Subcutaneous abdominal adipose tissue (tissue), 5 donors: ENCODE data around the gene PARM1.

Source experiments
- H3K27ac ChIP-seq: one replicate; pipeline ENCODE4 v1.7.0; 2013; ENCODE audit warnings: low read depth, mild to moderate bottlenecking, inconsistent platforms, low read length, moderate library complexity
- H3K27me3 ChIP-seq, 5 donors: one replicate each; pipeline ENCODE4 v1.7.0; 2013; ENCODE audit warnings: low read length in 5 of 5, inconsistent platforms in 1 of 5; ENCODE audit not compliant: control insufficient read depth in 5 of 5, insufficient read depth in 4 of 5
- H3K36me3 ChIP-seq, 5 donors: one replicate each; pipeline ENCODE4 v1.7.0; 2013; ENCODE audit warnings: low read length in 5 of 5; ENCODE audit not compliant: control insufficient read depth in 5 of 5, insufficient read depth in 5 of 5
- H3K4me1 ChIP-seq, 5 donors: one replicate each; pipeline ENCODE4 v1.7.0; 2013; ENCODE audit warnings: low read length in 5 of 5, mild to moderate bottlenecking in 3 of 5, moderate library complexity in 1 of 5; ENCODE audit not compliant: control insufficient read depth in 5 of 5, insufficient read depth in 5 of 5
- H3K4me3 ChIP-seq, 5 donors: one replicate each; pipeline ENCODE4 v1.7.0; 2013; ENCODE audit warnings: low read length in 5 of 5, low read depth in 1 of 5
- H3K9ac ChIP-seq, 5 donors: one replicate each; pipeline ENCODE4 v1.7.0; 2013; ENCODE audit warnings: low read length in 5 of 5, mild to moderate bottlenecking in 4 of 5, moderate library complexity in 3 of 5
- H3K9me3 ChIP-seq, 5 donors: one replicate each; pipeline ENCODE4 v1.7.0; 2013; ENCODE audit warnings: low read length in 5 of 5; ENCODE audit not compliant: control insufficient read depth in 5 of 5
- donor health status: healthy.
- donor health status: healthy.
- donor health status: healthy.
- donor health status: healthy.
- donor health status: healthy.

Gene PARM1

GRCh38 chr4:74953647-74954046, 20.7 kb downstream of the PARM1 start:
- H3K9me3 ChIP-seq: no peaks in the 10 kb centered on the region
- H3K27ac ChIP-seq: no peak overlapping the region
- no peak overlapping the region for H3K9ac ChIP-seq
- no peak overlapping the region for H3K4me3 ChIP-seq
- no peaks in the 10 kb centered on the region for H3K27me3 ChIP-seq
- H3K36me3 ChIP-seq: peaks cover 0 to 2% (median 0%) of the 10 kb centered on the region in 5 donors
- no peaks in the 10 kb centered on the region for H3K4me1 ChIP-seq

- no peaks in the 10 kb centered on the region for H3K36me3 ChIP-seq
- H3K27me3 ChIP-seq: no peaks in the 10 kb centered on the region
- H3K4me3 ChIP-seq: no peak overlapping the region
- H3K9me3 ChIP-seq: peaks cover 0 to 8% (median 3%) of the 10 kb centered on the region in 5 donors
- H3K9ac ChIP-seq: no peak overlapping the region
- no peaks in the 10 kb centered on the region for H3K4me1 ChIP-seq
- no peak overlapping the region for H3K27ac ChIP-seq
These were observed 26.0 kb downstream of the PARM1 start for GRCh38 chr4:74958881-74959280.

GRCh38 chr4:74961230-74961629, 28.3 kb downstream of the PARM1 start:
- Histone ChIP-seq H3K4me3 (no peak overlapping the region), H3K36me3 (no peaks in the 10 kb centered on the region), H3K9me3 (peaks cover 0 to 8% (median 3%) of the 10 kb centered on the region in 5 donors), H3K9ac (no peak overlapping the region), H3K27me3 (no peaks in the 10 kb centered on the region), H3K4me1 (no peaks in the 10 kb centered on the region), H3K27ac (no peak overlapping the region)

- peaks cover 0 to 8% (median 3%) of the 10 kb centered on the region in 5 donors for H3K9me3 ChIP-seq
- no peak overlapping the region for H3K9ac ChIP-seq
- no peak overlapping the region for H3K4me3 ChIP-seq
- no peaks in the 10 kb centered on the region for H3K27me3 ChIP-seq
- H3K4me1 ChIP-seq: peaks cover 0 to 5% (median 0%) of the 10 kb centered on the region in 5 donors
- no peaks in the 10 kb centered on the region for H3K36me3 ChIP-seq
- H3K27ac ChIP-seq: no peak overlapping the region
These were observed 29.7 kb downstream of the PARM1 start for GRCh38 chr4:74962584-74962983.

- H3K36me3 ChIP-seq: no peaks in the 10 kb centered on the region
- H3K9me3 ChIP-seq: peaks cover 0 to 8% (median 3%) of the 10 kb centered on the region in 5 donors
- no peaks in the 10 kb centered on the region for H3K27me3 ChIP-seq
- H3K27ac ChIP-seq: no peak overlapping the region
- H3K4me1 ChIP-seq: peaks cover 0 to 10% (median 0%) of the 10 kb centered on the region in 5 donors
- no peak overlapping the region for H3K4me3 ChIP-seq
- H3K9ac ChIP-seq: no peak overlapping the region
These were observed 31.4 kb downstream of the PARM1 start for GRCh38 chr4:74964311-74964710.

- no peak overlapping the region for H3K9ac ChIP-seq
- H3K27me3 ChIP-seq: no peaks in the 10 kb centered on the region
- peaks cover 0 to 10% (median 0%) of the 10 kb centered on the region in 5 donors for H3K4me1 ChIP-seq
- H3K9me3 ChIP-seq: no peaks in the 10 kb centered on the region
- no peaks in the 10 kb centered on the region for H3K36me3 ChIP-seq
- peak overlapping the region; percentile 25 for H3K27ac ChIP-seq
- no peak overlapping the region for H3K4me3 ChIP-seq
These were observed 34.4 kb downstream of the PARM1 start for GRCh38 chr4:74967324-74967723.

GRCh38 chr4:74968456-74969164, 35.7 kb downstream of the PARM1 start:
- Histone ChIP-seq H3K4me3 (no peak overlapping the region), H3K4me1 (peaks cover 0 to 10% (median 0%) of the 10 kb centered on the region in 5 donors), H3K27ac (no peak overlapping the region)

GRCh38 chr4:74969507-74970474, 36.9 kb downstream of the PARM1 start:
- Histone ChIP-seq H3K27me3 (no peaks in the 10 kb centered on the region), H3K27ac (no peak overlapping the region), H3K9me3 (peaks cover 0 to 4% (median 0%) of the 10 kb centered on the region in 5 donors), H3K4me1 (peaks cover 0 to 10% (median 0%) of the 10 kb centered on the region in 5 donors), H3K36me3 (no peaks in the 10 kb centered on the region), H3K4me3 (no peak overlapping the region), H3K9ac (no peak overlapping the region)

More at GRCh38 chr4:74968456-74969164, 35.7 kb downstream of the PARM1 start:
- Histone ChIP-seq H3K9me3 (no peaks in the 10 kb centered on the region), H3K36me3 (no peaks in the 10 kb centered on the region), H3K9ac (no peak overlapping the region), H3K27me3 (no peaks in the 10 kb centered on the region)

GRCh38 chr4:74970577-74970976, 37.7 kb downstream of the PARM1 start:
- H3K9me3 ChIP-seq: peaks cover 0 to 4% (median 0%) of the 10 kb centered on the region in 5 donors
- no peak overlapping the region for H3K27ac ChIP-seq
- no peaks in the 10 kb centered on the region for H3K36me3 ChIP-seq
- no peaks in the 10 kb centered on the region for H3K27me3 ChIP-seq
- H3K4me1 ChIP-seq: peaks cover 0 to 10% (median 0%) of the 10 kb centered on the region in 5 donors
- no peak overlapping the region for H3K4me3 ChIP-seq
- H3K9ac ChIP-seq: no peak overlapping the region

- no peak overlapping the region for H3K27ac ChIP-seq
- no peaks in the 10 kb centered on the region for H3K36me3 ChIP-seq
- H3K27me3 ChIP-seq: no peaks in the 10 kb centered on the region
- peaks cover 0 to 4% (median 0%) of the 10 kb centered on the region in 5 donors for H3K9me3 ChIP-seq
- H3K4me1 ChIP-seq: peaks cover 0 to 10% (median 0%) of the 10 kb centered on the region in 5 donors
- no peak overlapping the region for H3K4me3 ChIP-seq
- no peak overlapping the region for H3K9ac ChIP-seq
These were observed 38.9 kb downstream of the PARM1 start for GRCh38 chr4:74971862-74972261.
